CD4-positive, alpha-beta T cell treated with Interferon alpha-2 for 1 hour (primary cell): ENCODE results near the gene ALPL.
A peak's percentile ranks its signal among the peaks of the same experiment; 100 is the strongest.

Experiments
- DNase-seq, 2 donors: peaks; one replicate each; pipeline ENCODE4 v3.0.0-alpha.2; 2020 to 2022

Gene ALPL

GRCh38 chr1:21532496-21532895, 23.3 kb downstream of the ALPL start:
- DNase-seq, result no peak

- no peak for DNase-seq
These were observed 23.8 kb downstream of the ALPL start for GRCh38 chr1:21532992-21533534.

GRCh38 chr1:21534146-21534545, 24.9 kb downstream of the ALPL start:
- no peak for DNase-seq

DNA sequence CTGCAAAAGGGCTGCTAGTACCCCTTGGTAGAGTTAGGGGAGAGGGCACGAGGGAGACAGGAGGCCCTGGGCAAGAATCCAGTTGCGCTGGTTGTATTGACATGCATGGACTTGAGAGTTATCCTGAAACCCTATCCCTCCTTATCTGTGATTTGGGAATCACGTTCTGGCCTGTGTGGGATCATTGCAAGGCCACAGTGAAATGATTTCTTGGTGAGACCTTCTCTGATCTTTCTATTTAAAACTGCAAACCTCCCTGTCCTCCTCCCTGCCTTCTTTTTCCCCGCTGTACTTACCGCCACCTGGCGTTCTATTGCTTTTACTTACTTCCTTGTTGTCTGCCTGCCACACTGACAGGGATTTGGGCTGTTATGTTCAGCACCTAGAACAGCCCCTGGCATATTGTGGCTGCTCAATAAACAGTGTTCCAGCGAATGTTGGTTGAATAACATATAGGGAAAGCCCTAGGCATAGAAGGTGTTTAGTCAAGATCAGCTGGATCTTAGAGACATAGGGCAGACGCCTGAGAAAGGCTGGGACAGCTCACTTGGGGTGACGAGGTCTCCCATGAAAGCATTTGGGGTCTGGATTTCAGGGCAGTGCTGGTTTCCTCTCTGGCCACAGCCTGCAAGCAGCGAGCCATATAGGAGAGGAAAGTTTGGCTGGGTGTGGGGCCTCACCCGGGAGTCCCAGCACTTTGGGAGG, 25.6 kb downstream of the ALPL start:
- peak; percentile 9 to 23 for DNase-seq

GRCh38 chr1:21536218-21536617, 27.0 kb downstream of the ALPL start:
- no peak for DNase-seq

- DNase-seq, result no peak
These were observed 28.3 kb downstream of the ALPL start for GRCh38 chr1:21537511-21537931.

DNA sequence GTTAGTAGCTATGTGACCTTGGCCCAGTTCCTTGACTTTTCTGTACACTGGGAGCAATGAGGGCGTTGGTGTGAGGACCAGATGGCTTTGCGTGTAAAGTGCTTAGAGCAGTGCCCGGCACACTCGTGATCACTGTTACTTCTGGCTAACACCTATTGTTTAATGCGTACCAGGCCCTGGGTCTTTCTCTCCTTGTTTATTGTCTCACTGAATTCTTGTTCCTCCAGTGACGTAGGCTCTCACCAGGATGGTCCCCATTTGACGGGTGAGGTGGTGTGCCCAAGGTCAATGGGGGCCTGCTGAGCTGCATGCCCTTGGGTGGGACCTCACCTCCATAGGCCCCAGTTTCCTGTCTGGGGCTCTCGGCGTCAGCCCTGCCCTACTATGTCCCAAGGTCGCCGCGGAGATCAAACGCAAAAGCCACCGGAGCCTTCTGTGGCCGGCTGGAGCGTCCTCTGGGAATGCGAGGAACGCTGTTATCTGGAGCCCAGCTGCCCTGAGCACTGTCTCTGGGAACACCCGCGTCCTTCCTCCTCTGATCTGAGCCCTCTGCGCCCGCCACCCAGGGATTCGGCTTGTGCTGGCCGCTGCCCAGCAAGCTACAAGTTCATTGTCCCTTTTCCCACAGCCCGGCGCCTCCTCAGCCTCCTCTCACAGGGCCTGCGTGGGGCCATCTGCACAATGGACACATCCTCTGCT, 28.9 kb downstream of the ALPL start:
- DNase-seq, result no peak

- no peak for DNase-seq
These were observed 30.7 kb downstream of the ALPL start for GRCh38 chr1:21539933-21540332.

- no peak for DNase-seq
These were observed 32.1 kb downstream of the ALPL start for GRCh38 chr1:21541329-21541728.

DNA sequence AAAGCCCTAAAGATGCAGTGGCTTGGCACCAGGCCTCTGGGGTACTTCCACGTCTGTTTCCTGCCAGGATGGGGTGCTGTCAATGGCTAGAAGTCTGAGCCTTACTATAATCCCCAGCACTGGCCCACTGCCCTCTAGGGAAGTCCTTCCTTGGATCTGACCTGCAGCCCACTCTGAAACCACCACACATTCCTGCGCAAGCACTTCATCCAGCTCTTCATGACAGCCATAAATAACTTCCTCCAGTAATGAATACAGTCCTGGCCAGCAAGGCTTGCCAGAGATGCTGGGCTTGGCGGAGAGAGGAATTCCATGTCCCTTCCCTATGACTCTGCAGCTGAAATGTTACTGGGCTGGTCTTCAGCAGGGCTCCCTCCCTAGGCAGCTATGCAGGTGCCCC, 32.6 kb downstream of the ALPL start:
- no peak for DNase-seq

DNA sequence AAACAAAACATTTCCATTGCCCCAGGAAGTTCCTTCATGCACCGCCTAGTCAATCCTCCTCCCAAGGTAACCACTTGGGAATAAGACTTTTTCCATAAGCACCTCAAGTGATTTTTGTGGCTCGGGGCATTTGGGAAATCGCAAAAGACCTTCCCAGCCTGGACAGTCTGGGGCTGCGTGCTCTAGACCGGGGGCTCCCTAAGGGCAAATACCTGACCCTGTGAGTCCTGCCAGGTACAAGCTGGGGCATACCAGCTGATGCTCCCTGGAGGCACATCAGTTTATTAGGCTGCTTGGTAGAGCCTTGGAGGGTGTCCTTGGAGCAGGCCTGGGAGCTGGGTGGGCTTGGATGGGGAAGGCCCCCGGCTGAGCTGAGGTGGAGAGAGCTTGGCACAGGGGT, 34.4 kb downstream of the ALPL start:
- no peak for DNase-seq

GRCh38 chr1:21544095-21544494, 34.9 kb downstream of the ALPL start:
- DNase-seq, result no peak

- DNase-seq, result no peak
These were observed 37.1 kb downstream of the ALPL start for GRCh38 chr1:21546122-21546825.

GRCh38 chr1:21547876-21548275, 38.7 kb downstream of the ALPL start:
- no peak for DNase-seq

DNA sequence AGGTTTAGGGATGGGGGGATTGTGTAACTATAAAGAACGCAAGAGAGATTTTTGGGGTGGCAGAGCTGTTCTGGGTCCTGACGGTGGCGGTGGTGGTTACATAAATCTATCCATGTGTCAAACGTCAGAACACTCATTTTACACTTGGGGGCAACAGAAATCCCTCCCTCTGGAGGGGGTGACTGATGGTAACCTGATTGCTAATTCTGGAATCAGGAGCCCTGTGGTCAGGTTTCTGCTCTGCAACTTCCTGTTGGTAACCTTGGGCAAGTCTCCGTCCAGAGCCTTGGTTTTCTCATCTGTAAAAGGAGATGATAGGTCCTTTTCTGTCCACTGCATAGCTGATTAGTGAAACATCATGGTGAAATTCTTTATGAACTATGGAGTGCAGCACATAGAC, 40.9 kb downstream of the ALPL start:
- no peak for DNase-seq

GRCh38 chr1:21550866-21551475, 41.7 kb downstream of the ALPL start:
- no peak for DNase-seq

DNA sequence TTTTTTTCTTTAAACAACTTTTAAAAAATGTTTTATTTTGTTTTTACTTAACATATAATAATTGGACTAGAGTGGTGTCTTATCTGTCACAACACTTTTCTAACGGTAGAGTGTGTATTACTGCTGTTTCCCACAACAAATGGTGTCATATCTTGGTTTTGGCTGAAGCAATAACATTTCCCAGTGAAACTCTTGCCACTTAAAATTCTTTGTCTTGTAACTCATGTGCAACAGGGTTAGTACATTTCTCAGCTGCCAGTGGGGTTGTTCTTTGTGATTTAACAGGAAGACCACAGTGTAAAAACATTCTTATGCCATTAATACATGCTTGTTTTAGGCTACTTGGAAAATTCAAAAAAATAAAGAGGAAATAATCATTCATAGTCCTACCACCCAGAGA, 43.5 kb downstream of the ALPL start:
- DNase-seq, result no peak

DNA sequence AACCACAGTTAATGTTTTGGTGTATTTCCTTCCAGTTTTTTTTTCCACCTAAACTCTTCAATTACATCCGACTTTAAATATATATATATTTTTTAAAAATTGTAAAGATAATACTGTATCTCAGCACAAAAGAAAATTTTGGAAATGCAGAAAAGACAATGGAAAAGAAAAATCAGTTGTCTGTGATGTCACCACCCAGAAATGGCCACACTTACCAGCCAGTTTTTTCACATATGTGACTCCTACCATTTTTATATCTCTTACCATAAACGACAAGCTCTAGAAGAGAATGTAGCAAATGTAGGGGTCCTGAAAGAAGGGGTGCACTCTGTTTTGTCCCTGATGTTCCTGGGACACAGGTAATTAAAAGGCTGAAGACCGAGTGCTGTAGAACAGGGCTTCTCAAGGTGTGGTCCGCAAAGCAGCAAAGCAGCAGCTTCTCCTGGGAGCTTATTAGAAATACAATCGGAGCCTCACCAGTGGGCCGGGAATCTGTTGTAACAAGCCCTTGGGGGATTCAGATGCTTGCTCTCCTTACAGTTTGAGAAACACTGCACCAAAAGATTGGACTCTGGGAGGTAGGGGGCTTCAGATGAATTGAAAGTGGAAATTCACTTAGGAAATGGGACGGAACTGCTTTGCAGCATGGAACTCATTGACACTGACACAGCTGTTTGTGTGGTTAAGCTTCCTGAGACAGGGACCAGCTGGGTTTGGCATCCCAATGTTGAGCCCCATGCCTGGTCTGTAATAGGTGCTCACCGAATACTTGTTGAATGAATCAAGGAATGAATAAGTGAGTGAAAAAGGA, 44.1 kb downstream of the ALPL start:
- no peak for DNase-seq

- no peak for DNase-seq
These were observed 50.8 kb downstream of the ALPL start for GRCh38 chr1:21559788-21560567.

DNA sequence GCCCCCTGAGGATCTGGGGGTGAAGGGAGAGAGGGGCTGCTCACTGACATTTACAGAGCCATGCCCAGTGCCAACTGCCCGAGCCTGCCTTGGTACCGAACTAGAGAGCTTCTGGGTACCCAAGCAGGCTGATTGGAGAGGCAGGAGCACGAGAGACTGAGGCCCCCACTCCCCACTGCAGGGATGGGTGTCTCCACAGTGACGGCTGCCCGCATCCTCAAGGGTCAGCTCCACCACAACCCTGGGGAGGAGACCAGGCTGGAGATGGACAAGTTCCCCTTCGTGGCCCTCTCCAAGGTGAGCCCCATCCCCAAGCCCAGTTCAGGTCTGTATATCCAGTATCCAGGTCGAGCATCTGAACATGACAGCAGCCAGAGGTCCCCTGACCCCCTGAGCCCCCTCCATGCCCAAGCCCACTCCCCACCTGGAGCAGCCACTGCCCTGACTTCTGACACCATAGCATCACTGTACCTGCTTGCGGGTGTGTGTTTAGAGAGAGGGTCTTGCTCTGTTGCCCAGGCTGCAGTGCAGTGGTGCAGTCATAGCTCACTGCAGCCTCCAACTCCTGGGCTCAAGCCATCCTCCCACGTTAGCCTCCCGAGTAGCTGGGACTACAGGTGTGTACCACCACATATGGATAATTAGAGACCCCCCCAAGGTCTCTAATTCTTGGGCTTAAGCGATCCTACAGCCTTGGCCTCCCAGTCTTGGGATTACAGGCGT, 51.9 kb downstream of the ALPL start:
- no peak for DNase-seq

GRCh38 chr1:21562896-21563295, 53.7 kb downstream of the ALPL start:
- DNase-seq, result no peak
